ENCODE measurements around the gene SAMD11. TPM values are rescaled to one million over a fixed set of nuclear protein-coding genes. Genes with fewer than 3 reads are reported as not detected.

Gene SAMD11
- polyA plus RNA-seq, 2 of the 4 experiments (the other 2 are of a cell fraction), result 22.4 to 52.8 TPM

GRCh38 chr1:955474-955873, 31.8 kb downstream of the SAMD11 start:
- CTCF ChIA-PET, result interaction anchor here (0.9 to 1.6 kb wide), 2 partner anchors 18 to 49 kb away, joined by 3 to 6 read pairs; no protein-coding TSS in a partner anchor
- TF ChIP-seq GATA3 (IDR thresholded peaks at IDR 0.05; ENCODE audit: borderline replicate concordance) (no peak), RNF2 (IDR thresholded peaks at IDR 0.05; ENCODE audit: borderline replicate concordance, low read depth) (no peak), CHD2 (IDR thresholded peaks at IDR 0.05; ENCODE audit: low read length, partially characterized antibody) (no peak), PBX3 (IDR thresholded peaks at IDR 0.05) (no peak), CEBPB (IDR thresholded peaks at IDR 0.05) (no peak), ZC3H11A (IDR thresholded peaks at IDR 0.05) (no peak), MAZ (IDR thresholded peaks at IDR 0.05; ENCODE audit: borderline replicate concordance, low read depth, low read length) (no peak), BHLHE40 (IDR thresholded peaks at IDR 0.05; ENCODE audit: low read depth, low read length) (no peak), CHD4 (IDR thresholded peaks at IDR 0.05; ENCODE audit: borderline replicate concordance) (no peak), MYC (IDR thresholded peaks at IDR 0.05; ENCODE audit: borderline replicate concordance, low read length) (no peak)
- TF ChIP-seq, protein P1, sequence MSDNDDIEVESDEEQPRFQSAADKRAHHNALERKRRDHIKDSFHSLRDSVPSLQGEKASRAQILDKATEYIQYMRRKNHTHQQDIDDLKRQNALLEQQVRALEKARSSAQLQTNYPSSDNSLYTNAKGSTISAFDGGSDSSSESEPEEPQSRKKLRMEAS (IDR thresholded peaks at IDR 0.05), result no peak
- TF ChIP-seq, protein P2, sequence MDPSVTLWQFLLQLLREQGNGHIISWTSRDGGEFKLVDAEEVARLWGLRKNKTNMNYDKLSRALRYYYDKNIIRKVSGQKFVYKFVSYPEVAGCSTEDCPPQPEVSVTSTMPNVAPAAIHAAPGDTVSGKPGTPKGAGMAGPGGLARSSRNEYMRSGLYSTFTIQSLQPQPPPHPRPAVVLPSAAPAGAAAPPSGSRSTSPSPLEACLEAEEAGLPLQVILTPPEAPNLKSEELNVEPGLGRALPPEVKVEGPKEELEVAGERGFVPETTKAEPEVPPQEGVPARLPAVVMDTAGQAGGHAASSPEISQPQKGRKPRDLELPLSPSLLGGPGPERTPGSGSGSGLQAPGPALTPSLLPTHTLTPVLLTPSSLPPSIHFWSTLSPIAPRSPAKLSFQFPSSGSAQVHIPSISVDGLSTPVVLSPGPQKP (IDR thresholded peaks at IDR 0.05; ENCODE audit: low read depth, low read length), result no peak
- Histone ChIP-seq H3K4me3 (no peak overlapping the region), H3K4me2 (no peak overlapping the region), H3K4me1 (peaks cover 13% of the 10 kb centered on the region; the same call in 2 of the 3 replicates), H3K27ac (no peak overlapping the region), H3K9me3 (no peaks in the 10 kb centered on the region)
- POLR2A ChIA-PET, result no interaction called here
- WGBS (ENCODE audit: missing lambda C conversion rate), result 98% methylated on average over 6 of the region's 6 CpGs
- FAIRE-seq (no peak), ATAC-seq (no peak), DNase-seq (ENCODE audit: low read depth in 1 of 2, low spot score in 1 of 2) (no peak)

DNA sequence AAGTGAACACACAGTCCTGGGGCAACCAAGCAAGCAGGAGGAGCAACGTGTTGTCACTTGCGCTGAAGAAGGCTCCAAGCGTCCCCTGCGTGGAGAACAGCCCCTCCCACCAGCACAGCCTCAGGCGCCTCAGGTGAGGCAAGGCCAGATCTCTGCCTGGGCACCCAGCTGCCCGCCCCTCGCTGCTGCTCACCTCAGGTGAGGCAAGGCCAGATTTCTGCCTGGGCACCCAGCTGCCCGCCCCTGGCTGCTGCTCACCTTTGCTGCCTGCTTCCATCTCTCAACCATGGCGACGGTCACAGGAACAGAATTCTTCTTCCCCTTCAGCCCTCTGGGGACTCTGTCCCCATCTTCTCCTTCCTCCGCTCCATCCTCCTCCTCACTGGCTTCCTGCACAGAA, 32.9 kb downstream of the SAMD11 start:
- no peak for DNase-seq (ENCODE audit: low read depth in 1 of 2, low spot score in 1 of 2)
- H3K9me3 ChIP-seq, result no peaks in the 10 kb centered on the region
- ChIA-PET POLR2A (no interaction called here), CTCF (interaction anchor here (1.6 kb wide), 1 partner anchor 19 kb away, joined by 6 read pairs; no protein-coding TSS in a partner anchor)
- TF ChIP-seq HOXB5 (CRISPR knock-in tag; IDR thresholded peaks at IDR 0.05) (no peak), RNF2 (IDR thresholded peaks at IDR 0.05; ENCODE audit: borderline replicate concordance, low read depth) (no peak), POLR2AphosphoS2 (conservative IDR thresholded peaks at IDR 0.05; ENCODE audit: low read length) (no peak), HEYL (CRISPR knock-in tag; IDR thresholded peaks at IDR 0.05) (no peak), CEBPB (IDR thresholded peaks at IDR 0.05) (no peak), BHLHE40 (IDR thresholded peaks at IDR 0.05; ENCODE audit: low read depth, low read length) (no peak), CHD2 (IDR thresholded peaks at IDR 0.05; ENCODE audit: low read length, partially characterized antibody) (no peak), ZSCAN20 (CRISPR knock-in tag; IDR thresholded peaks at IDR 0.05) (no peak), EHMT2 (IDR thresholded peaks at IDR 0.05; ENCODE audit: low read depth) (no peak), SMC3 (IDR thresholded peaks at IDR 0.05) (no peak), KDM5A (IDR thresholded peaks at IDR 0.05) (no peak), NR3C1 (IDR thresholded peaks at IDR 0.05) (no peak), RFX5 (IDR thresholded peaks at IDR 0.05) (no peak), ZC3H11A (IDR thresholded peaks at IDR 0.05) (no peak)
- TF ChIP-seq, protein P3, sequence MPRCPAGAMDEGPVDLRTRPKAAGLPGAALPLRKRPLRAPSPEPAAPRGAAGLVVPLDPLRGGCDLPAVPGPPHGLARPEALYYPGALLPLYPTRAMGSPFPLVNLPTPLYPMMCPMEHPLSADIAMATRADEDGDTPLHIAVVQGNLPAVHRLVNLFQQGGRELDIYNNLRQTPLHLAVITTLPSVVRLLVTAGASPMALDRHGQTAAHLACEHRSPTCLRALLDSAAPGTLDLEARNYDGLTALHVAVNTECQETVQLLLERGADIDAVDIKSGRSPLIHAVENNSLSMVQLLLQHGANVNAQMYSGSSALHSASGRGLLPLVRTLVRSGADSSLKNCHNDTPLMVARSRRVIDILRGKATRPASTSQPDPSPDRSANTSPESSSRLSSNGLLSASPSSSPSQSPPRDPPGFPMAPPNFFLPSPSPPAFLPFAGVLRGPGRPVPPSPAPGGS (IDR thresholded peaks at IDR 0.05), result no peak
- TF ChIP-seq, protein P1 (IDR thresholded peaks at IDR 0.05), result no peak
- no peak overlapping the region for H3K27ac ChIP-seq
- no peak for ATAC-seq
- H3K4me1 ChIP-seq, result peaks cover 13% of the 10 kb centered on the region; the same call in 2 of the 3 replicates
- no peak for FAIRE-seq
- 98% methylated on average over 9 of the region's 11 CpGs for WGBS (ENCODE audit: missing lambda C conversion rate)
- no peak overlapping the region for H3K4me3 ChIP-seq
- H3K4me2 ChIP-seq, result no peak overlapping the region
